Measurements from ENCODE around the gene ZNF592. TPM values are rescaled to one million over a fixed set of nuclear protein-coding genes. Genes with fewer than 3 reads are reported as not detected.

Gene ZNF592
- total and polyA plus RNA-seq, 9 of the 15 experiments (the other 6 are each of a cell fraction or from before 2014, with no cell fraction given): 0.88 to 23.8 (median 7.4) TPM

GRCh38 chr15:84747416-84748273 lies 747 bp upstream of the ZNF592 start (continued):
- no peak for TF ChIP-seq ZBTB34 (CRISPR knock-in tag; IDR thresholded peaks at IDR 0.05)
- no peak for TF ChIP-seq RHOXF2B (CRISPR knock-in tag; conservative IDR thresholded peaks at IDR 0.05)
- TF ChIP-seq DLX4 (CRISPR knock-in tag; IDR thresholded peaks at IDR 0.05): no peak
- TF ChIP-seq E2F6 (IDR thresholded peaks at IDR 0.05; ENCODE audit: borderline replicate concordance in 1 of 2, extremely low read depth in 1 of 2, insufficient read depth in 1 of 2, insufficient read length in 1 of 2, low read depth in 1 of 2, low read length in 1 of 2, poor library complexity in 1 of 2, severe bottlenecking in 1 of 2): peak; percentile 23 to 28
- TF ChIP-seq, protein P1, sequence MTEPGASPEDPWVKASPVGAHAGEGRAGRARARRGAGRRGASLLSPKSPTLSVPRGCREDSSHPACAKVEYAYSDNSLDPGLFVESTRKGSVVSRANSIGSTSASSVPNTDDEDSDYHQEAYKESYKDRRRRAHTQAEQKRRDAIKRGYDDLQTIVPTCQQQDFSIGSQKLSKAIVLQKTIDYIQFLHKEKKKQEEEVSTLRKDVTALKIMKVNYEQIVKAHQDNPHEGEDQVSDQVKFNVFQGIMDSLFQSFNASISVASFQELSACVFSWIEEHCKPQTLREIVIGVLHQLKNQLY (CRISPR knock-in tag; conservative IDR thresholded peaks at IDR 0.05): no peak; a peak in 1 of 4 replicates
- TF ChIP-seq ZFPM2 (CRISPR knock-in tag; IDR thresholded peaks at IDR 0.05): no peak
- no peak for TF ChIP-seq ZNF57 (CRISPR knock-in tag; IDR thresholded peaks at IDR 0.05)
- TF ChIP-seq TFE3 (CRISPR knock-in tag; IDR thresholded peaks at IDR 0.05): no peak
- TF ChIP-seq KDM2B (CRISPR knock-in tag; IDR thresholded peaks at IDR 0.05): no peak
- TF ChIP-seq KAT7 (CRISPR knock-in tag; IDR thresholded peaks at IDR 0.05; ENCODE audit: borderline replicate concordance): peak; percentile 81; the same call in 1 of the 2 replicates
- no peak for TF ChIP-seq HES1 (IDR thresholded peaks at IDR 0.05; ENCODE audit: low read depth)
- peak; percentile 75; the same call in 1 of the 2 replicates for TF ChIP-seq HMGXB4 (CRISPR knock-in tag; IDR thresholded peaks at IDR 0.05)
- TF ChIP-seq, protein P2, sequence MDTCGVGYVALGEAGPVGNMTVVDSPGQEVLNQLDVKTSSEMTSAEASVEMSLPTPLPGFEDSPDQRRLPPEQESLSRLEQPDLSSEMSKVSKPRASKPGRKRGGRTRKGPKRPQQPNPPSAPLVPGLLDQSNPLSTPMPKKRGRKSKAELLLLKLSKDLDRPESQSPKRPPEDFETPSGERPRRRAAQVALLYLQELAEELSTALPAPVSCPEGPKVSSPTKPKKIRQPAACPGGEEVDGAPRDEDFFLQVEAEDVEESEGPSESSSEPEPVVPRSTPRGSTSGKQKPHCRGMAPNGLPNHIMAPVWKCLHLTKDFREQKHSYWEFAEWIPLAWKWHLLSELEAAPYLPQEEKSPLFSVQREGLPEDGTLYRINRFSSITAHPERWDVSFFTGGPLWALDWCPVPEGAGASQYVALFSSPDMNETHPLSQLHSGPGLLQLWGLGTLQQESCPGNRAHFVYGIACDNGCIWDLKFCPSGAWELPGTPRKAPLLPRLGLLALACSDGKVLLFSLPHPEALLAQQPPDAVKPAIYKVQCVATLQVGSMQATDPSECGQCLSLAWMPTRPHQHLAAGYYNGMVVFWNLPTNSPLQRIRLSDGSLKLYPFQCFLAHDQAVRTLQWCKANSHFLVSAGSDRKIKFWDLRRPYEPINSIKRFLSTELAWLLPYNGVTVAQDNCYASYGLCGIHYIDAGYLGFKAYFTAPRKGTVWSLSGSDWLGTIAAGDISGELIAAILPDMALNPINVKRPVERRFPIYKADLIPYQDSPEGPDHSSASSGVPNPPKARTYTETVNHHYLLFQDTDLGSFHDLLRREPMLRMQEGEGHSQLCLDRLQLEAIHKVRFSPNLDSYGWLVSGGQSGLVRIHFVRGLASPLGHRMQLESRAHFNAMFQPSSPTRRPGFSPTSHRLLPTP (IDR thresholded peaks at IDR 0.05; ENCODE audit: borderline replicate concordance, extremely low read depth, insufficient read length): no peak

Measured in K562 (cell line).